Cortex of kidney (tissue), 1 donor: ENCODE data around the gene ZNF407.

ENCODE experiments used
- DNase-seq: peaks from one replicate; lab custom pipeline; 2025; lab: John Stamatoyannopoulos, UW

Gene ZNF407

DNA sequence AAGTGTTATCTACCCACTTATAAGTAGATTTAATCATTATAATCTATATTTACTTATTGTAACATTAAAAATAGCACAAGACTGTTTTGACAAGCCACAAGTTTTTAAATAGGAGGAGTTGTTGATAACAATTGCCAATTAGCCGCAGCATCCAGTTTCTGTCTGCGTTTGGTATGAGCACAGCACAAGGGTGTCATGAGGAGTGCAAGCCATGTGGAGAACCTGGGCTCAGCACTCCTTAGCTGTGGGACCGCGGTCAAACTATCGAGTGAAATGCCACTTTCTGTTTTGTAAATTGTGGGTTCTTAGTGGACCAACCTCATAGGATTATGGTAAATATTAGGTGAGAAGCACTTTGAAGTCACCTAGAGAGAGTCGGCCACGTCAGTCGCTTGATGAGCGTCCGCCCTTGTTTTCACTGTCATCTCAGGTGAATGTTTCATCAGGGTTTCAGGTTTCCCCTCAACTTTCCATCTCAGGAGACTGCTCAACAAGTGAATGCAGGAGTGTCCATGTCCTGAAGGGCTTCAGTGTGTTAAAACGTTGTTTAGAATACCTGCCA, 294.5 kb downstream of the ZNF407 start:
- no peak for DNase-seq

DNA sequence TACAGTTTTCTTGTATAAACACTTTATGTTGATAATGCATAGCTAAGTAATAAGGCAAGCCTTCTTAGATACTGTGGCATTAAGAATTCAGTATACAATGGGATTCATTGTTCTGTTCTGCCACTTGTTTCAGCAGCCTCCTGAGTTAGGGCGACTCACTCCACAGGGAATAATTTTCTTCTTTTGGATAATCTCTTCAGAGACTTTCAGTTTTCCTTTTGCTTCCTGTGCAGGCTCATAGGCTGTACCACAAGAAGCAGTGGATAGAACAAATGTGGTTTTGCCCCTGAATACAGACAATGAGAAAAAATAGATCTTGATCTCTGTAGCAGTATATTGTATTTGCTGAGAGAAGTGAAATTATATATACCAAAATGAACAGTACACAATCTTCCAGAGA, 298.0 kb downstream of the ZNF407 start:
- no peak for DNase-seq

DNA sequence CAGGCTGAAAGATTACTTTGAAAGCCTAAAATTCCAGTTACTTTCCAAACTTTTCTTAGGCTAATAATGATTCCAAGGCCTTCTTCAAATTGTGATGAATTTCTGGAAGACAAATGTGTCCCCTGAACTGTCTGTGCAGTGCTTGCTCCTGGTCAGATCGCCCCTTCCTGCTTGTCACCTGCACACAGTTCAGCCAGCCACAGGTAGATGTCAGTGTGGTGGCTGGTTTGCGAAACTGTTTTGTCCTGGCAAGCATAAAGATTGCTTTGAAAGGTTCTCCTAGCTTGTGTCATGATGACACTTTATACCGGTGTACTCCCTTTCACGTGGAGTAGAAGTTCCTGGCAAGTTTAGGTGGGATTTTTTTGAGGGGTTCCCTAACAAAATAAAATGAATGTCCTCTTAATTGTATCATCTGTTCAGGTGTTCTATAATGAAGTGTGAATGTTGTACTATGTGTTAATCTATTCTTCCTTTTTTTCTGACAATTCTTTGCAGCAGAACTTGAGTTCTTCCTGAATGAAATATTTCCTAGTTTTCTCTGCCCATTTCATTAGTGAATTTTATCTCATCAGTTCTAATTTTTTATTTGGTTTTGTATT, 298.8 kb downstream of the ZNF407 start:
- no peak for DNase-seq

DNA sequence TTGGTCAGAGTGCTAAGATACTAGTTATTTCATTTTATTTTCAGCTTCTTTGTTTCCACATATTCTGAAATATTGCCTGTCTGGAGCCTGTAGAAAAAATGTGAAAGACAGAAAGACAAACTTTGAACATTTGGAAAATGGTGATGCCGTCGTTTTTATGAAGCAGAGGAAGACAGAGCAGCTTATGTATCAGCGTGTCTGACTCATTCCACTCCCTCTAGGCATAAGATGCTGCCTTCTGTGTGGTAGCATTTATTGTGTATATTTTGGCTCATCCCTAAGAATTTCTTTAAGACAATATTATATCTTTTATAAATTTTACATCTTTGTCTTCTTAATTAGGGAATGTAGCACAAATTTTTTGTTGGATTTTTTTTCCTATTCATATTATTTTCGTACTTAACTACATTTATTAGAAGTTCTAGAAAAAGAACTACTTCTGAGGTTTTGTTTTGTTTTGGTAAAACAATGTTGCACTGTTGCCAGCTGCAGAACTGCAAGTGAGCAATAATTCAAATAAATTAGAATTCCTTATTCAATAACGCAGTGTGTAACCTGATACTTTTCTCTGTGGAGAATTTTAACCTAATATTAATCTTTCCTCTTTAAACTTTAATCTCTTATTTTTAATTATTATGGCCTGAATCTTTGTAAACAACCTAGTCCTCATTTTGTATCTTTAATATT, 300.4 kb downstream of the ZNF407 start:
- no peak for DNase-seq

DNA sequence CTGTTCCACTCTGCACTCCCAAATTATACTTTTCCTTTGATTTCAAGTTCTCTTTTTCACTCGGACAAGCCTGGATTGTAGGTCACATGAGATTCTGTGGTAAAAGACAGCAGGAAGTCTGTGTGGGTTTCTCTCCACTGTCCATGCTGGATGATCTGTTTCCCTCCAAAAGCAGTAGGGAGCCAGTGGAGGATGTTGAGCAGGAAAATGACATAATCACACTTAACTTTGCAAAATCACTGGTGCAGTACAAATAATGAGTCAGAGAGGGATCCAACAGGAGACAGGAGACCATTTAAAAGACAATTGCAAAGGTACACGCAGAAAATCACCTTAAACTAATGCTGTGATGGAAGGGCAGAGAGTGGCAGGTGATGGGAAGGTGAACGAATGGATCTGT, 301.3 kb downstream of the ZNF407 start:
- no peak for DNase-seq

DNA sequence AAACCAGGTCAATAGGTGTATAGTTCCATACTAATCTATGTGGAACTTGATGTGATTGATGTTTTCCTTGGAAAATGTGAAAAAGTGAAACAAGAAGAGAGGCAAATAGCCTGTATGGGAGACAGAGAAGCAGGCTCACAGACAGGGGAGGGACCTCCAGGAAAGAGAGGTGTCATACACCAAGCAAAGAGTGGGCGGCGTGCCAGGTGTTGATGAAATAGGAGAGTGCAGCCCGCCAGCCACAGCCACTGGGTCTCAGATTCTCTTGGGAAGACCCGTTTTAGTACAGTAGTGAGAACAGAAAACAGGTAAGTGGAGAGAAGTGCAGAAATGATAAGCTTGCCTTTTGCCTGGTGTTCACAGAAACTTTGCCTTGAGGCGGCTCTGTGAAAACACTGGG, 301.9 kb downstream of the ZNF407 start:
- DNase-seq = no peak

DNA sequence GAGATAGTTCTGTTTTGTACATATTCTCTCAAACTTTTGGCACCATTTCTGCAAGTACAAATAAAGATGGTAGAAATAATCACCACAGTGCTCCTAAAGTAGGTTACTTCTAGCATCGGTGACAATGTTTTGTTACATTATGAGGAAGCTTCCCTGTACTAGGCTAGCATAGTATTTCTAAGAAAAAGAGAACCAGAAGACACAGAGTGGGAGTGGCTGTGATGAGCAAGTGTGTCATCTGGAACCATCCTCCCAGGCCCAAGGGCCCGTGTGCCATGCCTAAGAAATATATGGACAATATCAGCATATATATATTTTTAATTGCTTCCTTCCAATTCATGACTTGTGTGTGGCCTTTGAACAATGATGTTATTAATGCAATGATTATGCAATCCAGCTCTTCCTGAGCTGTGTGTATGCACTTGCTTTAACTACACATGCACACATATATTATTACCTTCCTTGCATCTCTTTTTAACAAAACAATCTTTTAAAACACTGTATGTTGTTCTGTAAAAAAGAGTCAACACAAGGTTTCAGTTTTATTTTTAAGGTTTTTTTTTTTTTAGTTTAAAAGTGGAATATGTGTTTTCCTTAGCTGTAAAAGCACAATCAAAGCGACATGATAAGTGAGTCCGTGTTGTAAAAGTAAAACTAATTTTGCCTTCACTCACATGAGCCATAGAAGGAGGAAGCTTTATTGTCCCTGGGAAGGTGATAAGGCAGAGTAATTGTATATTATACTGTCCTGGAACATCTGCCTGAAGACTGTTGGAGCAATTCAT, 303.9 kb downstream of the ZNF407 start:
- DNase-seq = no peak

DNA sequence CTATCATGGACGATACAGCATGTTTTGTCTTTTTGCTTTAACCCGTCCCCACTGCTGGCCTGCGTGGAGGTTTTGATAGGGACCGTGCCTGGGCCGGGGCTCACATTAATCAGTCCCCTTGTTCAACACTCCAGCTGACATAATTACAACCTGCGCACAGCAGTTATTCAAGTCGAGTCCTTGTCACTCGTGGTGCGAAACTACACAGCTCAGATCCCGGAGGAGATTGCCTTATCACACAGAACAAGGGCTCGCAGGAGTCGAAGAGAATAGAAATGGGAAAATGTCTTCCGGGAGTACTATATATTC, 304.4 kb downstream of the ZNF407 start:
- no peak for DNase-seq

DNA sequence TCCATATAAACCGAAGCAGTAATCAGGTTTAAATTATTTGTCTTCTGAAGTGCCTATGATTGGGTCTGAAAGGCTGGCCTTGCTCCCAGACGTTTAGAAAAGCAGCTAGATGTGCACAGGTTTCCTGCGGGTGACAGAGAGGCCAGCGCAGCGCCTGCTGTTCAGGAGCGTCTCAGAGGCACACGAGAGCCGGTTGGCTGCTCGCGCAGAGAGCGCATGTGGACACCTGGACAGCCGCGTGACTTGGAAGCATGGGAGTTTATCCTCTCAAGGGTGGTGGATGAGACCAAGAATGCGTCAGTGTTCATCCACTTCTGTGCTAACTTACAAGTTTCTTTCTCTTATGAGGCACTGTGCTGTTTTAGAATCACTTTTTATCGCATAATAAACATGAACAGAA, 307.6 kb downstream of the ZNF407 start:
- DNase-seq = no peak

DNA sequence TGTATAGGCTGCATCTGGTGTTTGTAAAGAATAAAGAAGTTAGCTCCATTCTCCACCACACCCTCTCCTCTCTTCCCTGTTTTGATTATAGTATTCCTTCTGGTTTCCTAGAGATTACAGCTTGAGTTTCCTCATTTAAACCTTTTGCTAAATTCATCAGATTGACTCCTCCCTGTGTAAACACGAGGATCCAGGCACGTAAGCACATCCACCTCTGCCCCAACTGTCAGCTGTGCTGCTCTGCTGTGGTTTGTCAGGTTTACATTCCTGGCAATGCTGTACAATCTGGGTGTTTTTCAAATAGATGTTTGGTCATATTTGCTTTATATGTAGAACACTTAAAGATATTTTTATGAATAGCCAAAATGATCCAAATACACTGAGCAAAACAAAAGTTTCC, 308.5 kb downstream of the ZNF407 start:
- DNase-seq = no peak

DNA sequence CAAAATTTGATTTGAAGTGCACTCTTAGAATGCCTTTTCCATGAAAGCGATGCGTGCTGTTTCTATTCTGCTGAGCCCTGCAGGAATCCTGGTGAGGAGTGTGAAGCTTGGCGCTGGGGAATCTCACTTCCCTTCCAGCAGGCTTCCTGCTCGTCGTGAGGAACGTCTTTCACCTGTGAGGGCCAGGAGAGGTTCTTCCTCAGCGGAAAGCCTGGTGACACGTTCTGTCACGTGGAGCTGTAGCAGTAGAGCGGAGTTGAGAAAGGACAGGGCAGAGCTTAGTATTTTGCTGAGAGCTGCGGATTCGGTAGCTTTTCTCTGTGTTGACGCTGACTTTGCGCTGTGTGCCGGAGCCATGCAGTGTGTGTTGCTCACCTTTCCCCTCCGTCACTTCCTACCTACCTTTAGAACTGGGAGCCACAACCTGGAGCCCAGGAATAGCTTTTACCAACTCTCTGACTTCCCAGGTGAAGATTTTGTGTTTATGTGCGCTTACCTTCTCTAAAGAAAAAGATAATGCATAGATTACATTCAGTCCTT, 316.5 kb downstream of the ZNF407 start:
- DNase-seq = no peak

DNA sequence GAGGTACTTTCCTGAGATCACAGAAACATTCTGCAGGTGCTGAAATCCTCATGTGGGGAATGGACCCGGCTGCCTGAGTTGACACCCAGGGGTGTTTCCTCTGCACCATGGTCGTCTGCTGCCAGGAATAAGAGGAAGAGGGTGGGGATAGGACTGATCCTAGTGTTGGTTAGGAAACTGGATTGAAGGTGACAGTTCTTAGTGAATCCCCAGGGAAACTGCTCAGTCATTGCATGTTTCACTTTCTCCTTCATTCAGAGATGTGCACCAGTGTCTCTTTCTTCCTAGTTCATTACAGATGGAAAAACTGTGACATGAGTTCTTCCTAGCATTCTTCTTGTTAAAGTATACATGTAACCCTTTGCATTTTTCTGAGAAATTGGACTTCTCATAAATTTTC, 317.0 kb downstream of the ZNF407 start:
- no peak for DNase-seq

DNA sequence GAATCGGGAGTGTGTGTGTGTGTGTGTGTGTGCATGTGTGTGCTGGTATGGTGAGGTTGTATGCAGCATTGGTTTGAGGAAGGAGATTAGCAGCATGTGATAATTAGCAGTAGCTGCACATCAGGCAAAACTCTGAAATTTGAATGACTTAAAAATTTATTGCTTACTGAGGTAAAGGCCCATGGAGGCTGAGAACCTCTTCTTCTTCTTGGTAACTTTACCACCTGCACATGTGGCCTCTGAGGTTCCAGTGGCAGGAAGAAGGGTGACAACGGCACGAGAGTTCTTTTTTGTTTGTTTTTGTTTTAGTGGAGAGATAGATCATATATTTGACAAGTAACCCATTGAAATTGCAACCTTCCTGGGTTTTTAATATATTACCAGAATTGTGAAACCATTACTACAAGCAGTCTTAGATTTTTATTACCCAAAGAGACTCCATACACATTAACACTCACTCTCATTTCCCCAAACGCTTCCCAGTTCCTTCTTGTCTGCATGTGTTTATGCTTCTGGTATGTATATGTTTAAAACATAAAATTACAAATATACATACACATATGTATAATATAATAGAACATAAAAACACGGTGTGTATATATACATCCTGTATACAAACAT, 319.2 kb downstream of the ZNF407 start:
- no peak for DNase-seq

DNA sequence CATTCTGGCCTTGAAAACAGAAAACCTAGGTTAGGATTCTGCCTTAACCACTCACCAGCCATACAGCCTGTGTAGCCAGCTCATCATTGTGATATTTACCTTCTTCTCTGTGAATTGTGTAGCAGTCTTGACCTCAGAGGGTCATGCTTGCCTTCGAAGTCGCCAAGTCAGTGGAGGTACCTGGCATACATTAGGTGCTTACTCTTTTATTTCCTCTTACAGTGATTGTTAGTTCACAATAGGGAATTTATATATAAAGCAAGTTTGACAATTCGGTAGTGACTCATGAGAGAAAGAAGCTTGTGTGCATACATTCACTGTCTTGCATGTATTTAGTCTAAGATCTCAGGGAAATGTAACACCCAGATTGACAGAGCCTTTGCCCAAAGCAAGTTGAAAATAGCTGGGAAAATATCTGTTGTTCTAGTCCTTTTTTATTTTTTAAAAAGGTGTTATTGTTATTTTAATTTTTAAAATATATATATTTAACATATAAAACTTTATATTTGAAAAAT, 320.7 kb downstream of the ZNF407 start:
- no peak for DNase-seq

DNA sequence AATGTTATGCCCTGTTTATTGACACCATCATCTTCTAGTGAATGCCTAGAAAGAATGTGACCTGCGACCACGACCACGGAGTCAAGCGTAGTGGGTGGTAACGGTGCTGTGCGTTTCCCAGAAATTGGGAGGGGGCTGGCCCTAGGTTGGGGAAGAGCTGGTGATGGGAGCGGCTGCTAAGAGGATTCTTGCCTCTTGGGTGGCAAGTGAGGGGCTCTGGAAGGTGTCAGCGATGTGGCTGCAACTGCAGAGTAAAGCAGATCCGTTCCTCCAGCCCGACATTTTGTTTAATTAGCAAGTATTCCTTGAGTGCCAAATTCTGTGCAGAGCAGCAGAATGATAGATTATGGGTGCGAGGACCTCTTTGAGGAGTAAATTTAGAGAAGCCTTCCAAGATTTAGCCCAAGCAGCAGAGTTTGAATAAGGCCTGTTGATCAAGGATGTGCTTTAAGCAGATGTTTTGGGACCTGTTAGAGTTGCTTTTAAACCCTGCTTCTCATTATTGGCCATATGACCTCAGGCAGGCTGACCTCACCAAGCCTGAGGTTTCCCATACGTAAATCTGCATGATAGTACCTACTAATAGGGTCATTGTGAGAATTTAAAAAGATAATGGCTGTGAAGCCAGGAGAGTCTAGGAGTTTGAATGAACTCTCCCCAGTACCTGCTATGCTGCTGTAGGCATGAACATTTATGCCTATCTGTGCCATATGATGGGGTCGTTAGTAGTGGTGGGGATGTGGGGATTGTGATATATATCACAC, 323.6 kb downstream of the ZNF407 start:
- DNase-seq = no peak

DNA sequence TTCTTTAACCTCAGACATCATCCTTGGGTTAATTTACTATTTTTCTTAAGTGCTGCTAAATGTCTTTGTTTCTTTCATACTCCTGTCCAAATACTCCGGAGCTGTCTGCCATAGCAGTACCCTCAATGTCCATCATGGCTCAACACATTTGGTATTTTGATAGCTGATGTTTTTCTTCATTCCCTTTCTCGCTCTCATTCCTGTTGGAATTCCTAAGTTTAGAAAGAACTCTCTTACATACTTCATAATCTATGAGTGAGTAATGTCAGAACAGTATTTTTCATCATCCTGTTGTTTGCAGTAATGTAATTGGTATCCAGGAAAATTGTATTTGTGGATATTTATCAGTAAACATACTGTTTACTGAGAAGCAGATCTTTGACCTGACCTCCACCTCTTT, 328.4 kb downstream of the ZNF407 start:
- DNase-seq = no peak

DNA sequence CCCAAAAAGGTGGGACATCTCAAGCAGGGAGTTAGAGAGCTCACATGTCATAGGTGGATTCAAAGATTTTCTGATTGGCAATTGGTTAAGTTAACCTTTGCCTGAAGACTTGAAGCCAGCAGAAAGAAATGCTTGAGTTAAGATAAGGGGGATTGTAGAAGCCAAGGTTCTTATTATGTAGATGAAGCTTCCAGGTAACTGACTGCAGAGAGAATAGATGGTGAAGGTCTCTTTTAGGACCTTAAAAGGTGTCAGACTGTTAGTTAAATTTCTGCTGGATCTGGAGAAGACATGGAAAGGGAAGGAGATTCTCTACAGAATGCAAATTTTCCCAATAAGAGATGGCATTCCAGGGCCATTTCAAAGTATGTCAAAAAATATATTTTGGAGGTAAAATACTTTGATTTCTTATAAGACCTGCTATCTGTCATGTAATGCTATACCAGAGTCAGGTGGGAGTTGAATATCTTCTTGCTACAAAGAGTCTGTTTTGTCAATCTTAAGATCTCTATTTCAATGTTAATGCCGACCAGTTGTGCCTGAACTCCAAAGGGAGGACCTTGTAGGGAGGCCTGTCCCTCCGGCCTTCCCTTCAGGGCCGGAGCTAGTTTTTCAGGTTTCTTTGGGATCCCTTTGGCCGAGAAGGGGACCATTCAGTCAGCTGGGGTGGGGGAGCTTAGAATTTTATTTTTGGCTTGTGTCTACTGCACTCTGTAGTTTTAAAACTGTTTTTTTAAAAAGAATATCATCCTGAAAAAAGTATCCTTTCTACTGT, 330.7 kb downstream of the ZNF407 start:
- DNase-seq = no peak

DNA sequence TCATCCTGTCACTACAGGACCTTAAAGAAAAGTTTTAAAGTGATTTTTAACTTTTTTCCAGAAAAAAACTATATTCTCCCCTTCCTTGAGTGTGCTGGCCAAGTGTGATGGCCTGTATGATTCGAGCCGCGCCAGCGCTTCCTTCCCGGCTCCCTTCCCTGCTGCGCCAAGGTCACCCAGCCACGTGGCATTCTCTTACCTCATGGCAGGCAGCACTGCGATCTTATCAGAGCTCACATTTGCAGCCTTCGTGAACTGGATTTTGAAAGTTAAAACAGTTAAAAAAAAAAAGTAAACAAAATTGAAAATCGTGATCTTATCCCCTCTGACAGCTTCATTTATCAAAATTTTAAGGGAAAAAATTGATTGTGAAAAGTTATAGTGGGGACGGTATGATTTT, 331.4 kb downstream of the ZNF407 start:
- no peak for DNase-seq

DNA sequence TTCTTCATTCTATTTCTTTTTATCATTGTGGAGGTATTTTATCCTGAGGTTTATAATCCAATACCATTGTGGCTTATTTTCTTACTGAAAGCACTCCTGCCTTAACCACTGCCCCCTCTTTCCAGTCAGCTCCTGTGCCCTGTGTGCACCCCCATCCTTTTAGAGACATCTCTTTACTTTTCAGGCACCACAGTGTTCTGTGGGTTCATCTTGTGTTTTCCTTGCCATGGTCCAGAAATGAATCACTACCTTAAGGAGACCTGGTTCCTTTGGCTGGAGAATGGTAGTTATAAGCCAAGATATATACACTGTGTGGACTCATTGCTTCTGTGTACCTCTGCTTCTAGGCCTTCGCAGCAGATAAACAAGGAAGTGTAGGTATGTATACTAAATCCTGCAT, 332.9 kb downstream of the ZNF407 start:
- no peak for DNase-seq

DNA sequence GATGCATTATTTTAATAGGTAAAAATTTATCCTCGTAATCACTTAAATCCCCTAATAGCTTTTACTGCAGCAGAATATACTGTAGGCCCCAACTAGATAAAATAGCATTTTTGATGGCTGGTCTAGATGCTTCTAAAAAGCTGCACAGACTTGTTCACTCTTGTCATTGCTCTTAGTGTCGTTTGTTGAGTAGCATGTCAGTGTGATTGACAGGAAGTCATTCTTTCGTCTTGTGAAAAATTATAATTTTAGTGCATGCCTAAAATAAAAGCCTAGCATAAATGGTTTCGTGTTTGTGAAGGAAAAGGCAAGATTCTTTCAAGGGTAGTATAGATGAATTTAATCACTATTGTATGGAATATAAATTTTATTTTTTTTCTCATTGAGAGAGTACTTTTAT, 336.3 kb downstream of the ZNF407 start:
- DNase-seq = no peak

DNA sequence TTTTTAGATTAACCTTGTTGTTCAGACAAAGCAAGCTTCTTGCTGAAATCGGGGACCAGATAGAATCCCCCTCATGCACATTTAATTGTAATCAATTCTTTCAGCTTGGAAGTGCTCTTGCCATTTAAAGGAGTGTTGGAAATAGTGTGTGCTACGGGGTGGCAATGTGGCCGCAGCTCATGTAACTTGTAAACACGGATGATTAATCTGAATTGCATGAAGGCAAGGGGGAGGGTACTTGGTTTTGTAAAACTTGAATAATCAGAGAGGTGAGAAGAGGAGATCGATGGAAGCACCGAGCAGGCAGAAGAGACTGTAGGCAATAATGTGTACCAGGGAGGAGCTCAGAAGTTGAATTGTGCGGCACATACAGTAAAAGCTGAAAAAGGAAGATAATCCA, 337.8 kb downstream of the ZNF407 start:
- no peak for DNase-seq
